Endodermal cell (in vitro differentiated cells): ENCODE measurements around the gene SKAP1. TPM values are rescaled to one million over a fixed set of nuclear protein-coding genes. Genes with fewer than 3 reads are reported as not detected.

Source experiments
- DNase-seq: peaks from one replicate; pipeline ENCODE4 v3.0.0-alpha.2; 2017
- H3K27ac ChIP-seq: 2 replicates; pipeline ENCODE4 v1.5.1; 2013; ENCODE audit warnings: mild to moderate bottlenecking, low read depth, low read length, moderate library complexity
- H3K27me3 ChIP-seq: 2 replicates; pipeline ENCODE4 v1.6.1; 2013; ENCODE audit warnings: mild to moderate bottlenecking, low read length, moderate library complexity; ENCODE audit not compliant: insufficient read depth, control insufficient read depth, poor library complexity, severe bottlenecking
- H3K36me3 ChIP-seq: 2 replicates; pipeline ENCODE4 v1.7.0; 2013; ENCODE audit warnings: mild to moderate bottlenecking, low read length, moderate library complexity; ENCODE audit not compliant: control insufficient read depth, insufficient read depth
- H3K4me1 ChIP-seq: one replicate; pipeline ENCODE4 v1.7.0; 2013; ENCODE audit warnings: low read length; ENCODE audit not compliant: control insufficient read depth, insufficient read depth
- H3K4me3 ChIP-seq: 2 replicates; pipeline ENCODE4 v1.5.1; 2013; ENCODE audit warnings: mild to moderate bottlenecking, low read length, moderate library complexity
- H3K9ac ChIP-seq: 2 replicates; pipeline ENCODE4 v1.6.1; 2013; ENCODE audit warnings: mild to moderate bottlenecking, low read length, moderate library complexity; ENCODE audit not compliant: poor library complexity, severe bottlenecking; ENCODE audit errors: extremely low read depth
- H3K9me3 ChIP-seq: 2 replicates; pipeline ENCODE4 v1.6.1; 2013; ENCODE audit warnings: mild to moderate bottlenecking, low read length, moderate library complexity; ENCODE audit not compliant: control insufficient read depth
- H3K27ac Mint-ChIP-seq: 2 replicates; pipeline ENCODE4 v1.8.0; 2020; ENCODE audit warnings: mixed read lengths
- H3K27me3 Mint-ChIP-seq: 2 replicates; pipeline ENCODE4 v1.8.0; 2021; ENCODE audit warnings: mild to moderate bottlenecking, mixed read lengths; ENCODE audit not compliant: insufficient read depth
- H3K36me3 Mint-ChIP-seq: 2 replicates; pipeline ENCODE4 v1.8.0; 2020; ENCODE audit warnings: low read depth, mixed read lengths
- H3K4me1 Mint-ChIP-seq: 2 replicates; pipeline ENCODE4 v1.8.0; 2020; ENCODE audit warnings: mixed read lengths
- H3K4me3 Mint-ChIP-seq: 2 replicates; pipeline ENCODE4 v1.8.0; 2020; ENCODE audit warnings: mild to moderate bottlenecking, moderate library complexity, mixed read lengths
- H3K9me3 Mint-ChIP-seq: 2 replicates; pipeline ENCODE4 v1.8.0; 2020; ENCODE audit warnings: mild to moderate bottlenecking, mixed read lengths
- CTCF ChIP-seq: fragments of 200-600 bp; sonication (generic); conservative IDR thresholded peaks from 2 replicates; pipeline ENCODE4 v1.5.0; 2021; ENCODE audit warnings: antibody characterized with exemption, mild to moderate bottlenecking
- WGBS, 2 experiments: methylation state at CpG; one replicate each; pipeline versions ENCODE4 v1.1.5 to v1.1.7; 2013; ENCODE audit warnings: missing lambda C conversion rate in 2 of 2, mixed read lengths in 1 of 2; ENCODE audit not compliant: insufficient coverage in 1 of 2, insufficient read length in 1 of 2; 5-methylcytosine and 5-hydroxymethylcytosine counted together
- total RNA-seq, 2 donors: library from RNA; stranded (reverse); fragmentation: NEBNext Ultra II Directional in 1 of 2; extraction: Animal tissue kit (Norgen Biotek cat#: 25700) in 1 of 2; gene quantifications; 2 replicates in 1 of 2; 3 replicates in 1 of 2; pipeline ENCODE4 v1.2.1, GENCODE V29; 2021

SKAP1 gene
- total RNA-seq, 2 donors from 2014 or later: 0.31 to 0.53 TPM

GRCh38 chr17:48234922-48235321 lies 195.1 kb downstream of the SKAP1 start:
- H3K9me3 ChIP-seq: no peaks in the 10 kb centered on the region
- TF ChIP-seq CTCF: no peak
- no peak overlapping the region for H3K27ac Mint-ChIP-seq
- H3K4me3 ChIP-seq: no peak overlapping the region
- no peaks in the 10 kb centered on the region for H3K36me3 ChIP-seq
- H3K9ac ChIP-seq: no peak overlapping the region
- H3K4me1 Mint-ChIP-seq: peaks cover 2% of the 10 kb centered on the region
- H3K27me3 ChIP-seq: no peaks in the 10 kb centered on the region
- no peaks in the 10 kb centered on the region for H3K36me3 Mint-ChIP-seq
- H3K4me3 Mint-ChIP-seq: no peak overlapping the region
- no peak overlapping the region for H3K27ac ChIP-seq
- no peak for DNase-seq
- 90 to 96% methylated on average over 2 of the region's 2 CpGs for WGBS, 2 experiments
- H3K27me3 Mint-ChIP-seq: peaks cover 7% of the 10 kb centered on the region
- H3K4me1 ChIP-seq: no peaks in the 10 kb centered on the region
- no peaks in the 10 kb centered on the region for H3K9me3 Mint-ChIP-seq

GRCh38 chr17:48231995-48232959 lies 197.7 kb downstream of the SKAP1 start:
- no peak for DNase-seq
- no peak overlapping the region for H3K27ac Mint-ChIP-seq
- H3K9ac ChIP-seq: no peak overlapping the region
- H3K27ac ChIP-seq: no peak overlapping the region
- H3K4me1 Mint-ChIP-seq: peaks cover 2% of the 10 kb centered on the region
- H3K4me3 ChIP-seq: no peak overlapping the region
- H3K36me3 ChIP-seq: no peaks in the 10 kb centered on the region
- TF ChIP-seq CTCF: no peak
- peaks cover 7% of the 10 kb centered on the region for H3K27me3 Mint-ChIP-seq
- H3K4me1 ChIP-seq: no peaks in the 10 kb centered on the region
- no peak overlapping the region for H3K4me3 Mint-ChIP-seq
- no peaks in the 10 kb centered on the region for H3K36me3 Mint-ChIP-seq
- no peaks in the 10 kb centered on the region for H3K9me3 ChIP-seq
- H3K9me3 Mint-ChIP-seq: no peaks in the 10 kb centered on the region
- 90 to 97% methylated on average over 7 to 8 of the region's 8 CpGs for WGBS, 2 experiments
- no peaks in the 10 kb centered on the region for H3K27me3 ChIP-seq

- TF ChIP-seq CTCF: no peak
- Histone ChIP-seq H3K27me3 (no peaks in the 10 kb centered on the region), H3K9ac (no peak overlapping the region), H3K4me1 (no peaks in the 10 kb centered on the region), H3K9me3 (no peaks in the 10 kb centered on the region), H3K27ac (no peak overlapping the region), H3K36me3 (no peaks in the 10 kb centered on the region), H3K4me3 (no peak overlapping the region)
- Mint-ChIP-seq H3K4me3 (no peak overlapping the region), H3K36me3 (no peaks in the 10 kb centered on the region), H3K27me3 (peaks cover under 1% of the 10 kb centered on the region), H3K4me1 (peaks cover 5% of the 10 kb centered on the region), H3K9me3 (no peaks in the 10 kb centered on the region), H3K27ac (no peak overlapping the region)
- DNase-seq: no peak
- 80 to 88% methylated on average over 1 of the region's 1 CpG for WGBS, 2 experiments
Observed at GRCh38 chr17:48229936-48230335, 200.1 kb downstream of the SKAP1 start.
